A549 (cell line): ENCODE measurements around the gene USP9X.
A peak's percentile ranks its signal among the peaks of the same experiment; 100 is the strongest.

Experiments
- CBX8 ChIP-seq: fragments of 200-600 bp; sonication (generic); IDR thresholded peaks from 2 replicates; pipeline ENCODE4 v1.6.1; 2016
- CHD4 ChIP-seq: fragments of 200-600 bp; sonication (generic); IDR thresholded peaks from 2 replicates; pipeline ENCODE4 v1.6.1; 2016; ENCODE audit warnings: antibody characterized with exemption, mild to moderate bottlenecking, borderline replicate concordance
- EHMT2 ChIP-seq: fragments of 200-600 bp; sonication (generic); IDR thresholded peaks from 2 replicates; pipeline ENCODE4 v1.6.1; 2016; ENCODE audit warnings: antibody characterized with exemption, low read depth, mild to moderate bottlenecking, moderate library complexity
- EP300 ChIP-seq, 2 experiments: fragments of >200 bp; sonication (Bioruptor Twin); formaldehyde crosslinking; IDR thresholded peaks; 2 replicates in 1 of 2; 3 replicates in 1 of 2; pipeline ENCODE4 v1.6.1; 2016 to 2017
- ESRRA ChIP-seq: fragments of 150-350 bp; IDR thresholded peaks from 2 replicates; pipeline ENCODE4 v1.6.1; 2014; ENCODE audit warnings: mild to moderate bottlenecking, low read length, borderline replicate concordance
- JUNB ChIP-seq: fragments of >200 bp; sonication (Bioruptor Twin); formaldehyde crosslinking; IDR thresholded peaks from 2 replicates; pipeline ENCODE4 v1.6.1; 2016
- NFE2L2 ChIP-seq: fragments of 150-350 bp; conservative IDR thresholded peaks from 2 replicates; pipeline ENCODE4 v1.6.1; 2014; ENCODE audit warnings: low read length
- POLR2A ChIP-seq: IDR thresholded peaks from 2 replicates; pipeline ENCODE4 v1.6.1; 2012; ENCODE audit warnings: mild to moderate bottlenecking, low read length
- SMC3 ChIP-seq: fragments of >200 bp; sonication (Bioruptor Twin); formaldehyde crosslinking; IDR thresholded peaks from 3 replicates; pipeline ENCODE4 v1.6.1; 2018; ENCODE audit warnings: inconsistent platforms
- ZFP36 ChIP-seq: fragments of 450-650 bp; IDR thresholded peaks from 2 replicates; pipeline ENCODE4 v1.6.1; 2014; ENCODE audit warnings: borderline replicate concordance; ENCODE audit not compliant: partially characterized antibody
- TF ChIP-seq, protein P1 (sequence below): fragments of 200-600 bp; sonication (generic); IDR thresholded peaks from 2 replicates; pipeline ENCODE4 v1.6.1; 2016; ENCODE audit warnings: antibody characterized with exemption, mild to moderate bottlenecking, moderate library complexity
- TF ChIP-seq, protein P2 (sequence below): fragments of 250-450 bp; sonication (Bioruptor Pico); IDR thresholded peaks from 2 replicates; pipeline ENCODE4 v1.5.0; 2021; ENCODE audit warnings: mild to moderate bottlenecking, moderate library complexity, borderline replicate concordance
- TF ChIP-seq, protein P3 (sequence below): fragments of >200 bp; sonication (Bioruptor Twin); formaldehyde crosslinking; IDR thresholded peaks from 3 replicates; pipeline ENCODE4 v1.5.1; 2016
- TF ChIP-seq, protein P4 (sequence below): fragments of 450-650 bp; IDR thresholded peaks from 2 replicates; pipeline ENCODE4 v1.6.1; 2014; ENCODE audit warnings: antibody characterized with exemption

DNA sequence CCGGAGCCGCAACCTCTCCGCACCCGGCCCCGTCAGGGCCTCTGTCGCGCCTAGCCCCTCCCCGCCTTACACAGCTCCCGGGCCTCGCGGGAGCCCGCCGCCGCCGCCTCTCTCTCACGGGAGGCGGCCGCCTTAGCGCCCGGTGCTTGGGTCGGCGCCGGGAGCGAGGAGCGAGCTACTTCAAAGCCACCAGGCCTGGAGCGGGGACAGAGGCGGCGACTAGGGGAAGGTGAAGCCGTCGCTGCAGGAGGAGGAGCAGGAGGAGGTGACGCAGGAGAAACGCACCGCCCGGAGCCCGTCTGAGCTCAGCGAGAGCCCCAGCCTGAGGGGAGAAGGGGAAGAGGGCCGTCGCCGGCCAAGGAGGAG, 250 bp downstream of the USP9X start:
- TF ChIP-seq, protein P1, sequence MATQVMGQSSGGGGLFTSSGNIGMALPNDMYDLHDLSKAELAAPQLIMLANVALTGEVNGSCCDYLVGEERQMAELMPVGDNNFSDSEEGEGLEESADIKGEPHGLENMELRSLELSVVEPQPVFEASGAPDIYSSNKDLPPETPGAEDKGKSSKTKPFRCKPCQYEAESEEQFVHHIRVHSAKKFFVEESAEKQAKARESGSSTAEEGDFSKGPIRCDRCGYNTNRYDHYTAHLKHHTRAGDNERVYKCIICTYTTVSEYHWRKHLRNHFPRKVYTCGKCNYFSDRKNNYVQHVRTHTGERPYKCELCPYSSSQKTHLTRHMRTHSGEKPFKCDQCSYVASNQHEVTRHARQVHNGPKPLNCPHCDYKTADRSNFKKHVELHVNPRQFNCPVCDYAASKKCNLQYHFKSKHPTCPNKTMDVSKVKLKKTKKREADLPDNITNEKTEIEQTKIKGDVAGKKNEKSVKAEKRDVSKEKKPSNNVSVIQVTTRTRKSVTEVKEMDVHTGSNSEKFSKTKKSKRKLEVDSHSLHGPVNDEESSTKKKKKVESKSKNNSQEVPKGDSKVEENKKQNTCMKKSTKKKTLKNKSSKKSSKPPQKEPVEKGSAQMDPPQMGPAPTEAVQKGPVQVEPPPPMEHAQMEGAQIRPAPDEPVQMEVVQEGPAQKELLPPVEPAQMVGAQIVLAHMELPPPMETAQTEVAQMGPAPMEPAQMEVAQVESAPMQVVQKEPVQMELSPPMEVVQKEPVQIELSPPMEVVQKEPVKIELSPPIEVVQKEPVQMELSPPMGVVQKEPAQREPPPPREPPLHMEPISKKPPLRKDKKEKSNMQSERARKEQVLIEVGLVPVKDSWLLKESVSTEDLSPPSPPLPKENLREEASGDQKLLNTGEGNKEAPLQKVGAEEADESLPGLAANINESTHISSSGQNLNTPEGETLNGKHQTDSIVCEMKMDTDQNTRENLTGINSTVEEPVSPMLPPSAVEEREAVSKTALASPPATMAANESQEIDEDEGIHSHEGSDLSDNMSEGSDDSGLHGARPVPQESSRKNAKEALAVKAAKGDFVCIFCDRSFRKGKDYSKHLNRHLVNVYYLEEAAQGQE, result peak; percentile 84
- TF ChIP-seq, protein P2, sequence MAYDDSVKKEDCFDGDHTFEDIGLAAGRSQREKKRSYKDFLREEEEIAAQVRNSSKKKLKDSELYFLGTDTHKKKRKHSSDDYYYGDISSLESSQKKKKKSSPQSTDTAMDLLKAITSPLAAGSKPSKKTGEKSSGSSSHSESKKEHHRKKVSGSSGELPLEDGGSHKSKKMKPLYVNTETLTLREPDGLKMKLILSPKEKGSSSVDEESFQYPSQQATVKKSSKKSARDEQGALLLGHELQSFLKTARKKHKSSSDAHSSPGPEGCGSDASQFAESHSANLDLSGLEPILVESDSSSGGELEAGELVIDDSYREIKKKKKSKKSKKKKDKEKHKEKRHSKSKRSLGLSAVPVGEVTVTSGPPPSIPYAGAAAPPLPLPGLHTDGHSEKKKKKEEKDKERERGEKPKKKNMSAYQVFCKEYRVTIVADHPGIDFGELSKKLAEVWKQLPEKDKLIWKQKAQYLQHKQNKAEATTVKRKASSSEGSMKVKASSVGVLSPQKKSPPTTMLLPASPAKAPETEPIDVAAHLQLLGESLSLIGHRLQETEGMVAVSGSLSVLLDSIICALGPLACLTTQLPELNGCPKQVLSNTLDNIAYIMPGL (CRISPR knock-in tag), result no peak
- TF ChIP-seq, protein P3, sequence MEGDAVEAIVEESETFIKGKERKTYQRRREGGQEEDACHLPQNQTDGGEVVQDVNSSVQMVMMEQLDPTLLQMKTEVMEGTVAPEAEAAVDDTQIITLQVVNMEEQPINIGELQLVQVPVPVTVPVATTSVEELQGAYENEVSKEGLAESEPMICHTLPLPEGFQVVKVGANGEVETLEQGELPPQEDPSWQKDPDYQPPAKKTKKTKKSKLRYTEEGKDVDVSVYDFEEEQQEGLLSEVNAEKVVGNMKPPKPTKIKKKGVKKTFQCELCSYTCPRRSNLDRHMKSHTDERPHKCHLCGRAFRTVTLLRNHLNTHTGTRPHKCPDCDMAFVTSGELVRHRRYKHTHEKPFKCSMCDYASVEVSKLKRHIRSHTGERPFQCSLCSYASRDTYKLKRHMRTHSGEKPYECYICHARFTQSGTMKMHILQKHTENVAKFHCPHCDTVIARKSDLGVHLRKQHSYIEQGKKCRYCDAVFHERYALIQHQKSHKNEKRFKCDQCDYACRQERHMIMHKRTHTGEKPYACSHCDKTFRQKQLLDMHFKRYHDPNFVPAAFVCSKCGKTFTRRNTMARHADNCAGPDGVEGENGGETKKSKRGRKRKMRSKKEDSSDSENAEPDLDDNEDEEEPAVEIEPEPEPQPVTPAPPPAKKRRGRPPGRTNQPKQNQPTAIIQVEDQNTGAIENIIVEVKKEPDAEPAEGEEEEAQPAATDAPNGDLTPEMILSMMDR, result no peak
- no peak for TF ChIP-seq SMC3
- no peak for TF ChIP-seq NFE2L2
- TF ChIP-seq POLR2A, result 0 out of 2 replicates have a peak, but pooled peaks have one; percentile 18
- TF ChIP-seq ESRRA, result no peak
- TF ChIP-seq EHMT2, result no peak
- TF ChIP-seq EP300 (IDR thresholded peaks at IDR 0.05), result no peak
- no peak for TF ChIP-seq JUNB
- TF ChIP-seq CBX8, result no peak
- TF ChIP-seq ZFP36, result no peak
- TF ChIP-seq, protein P4, sequence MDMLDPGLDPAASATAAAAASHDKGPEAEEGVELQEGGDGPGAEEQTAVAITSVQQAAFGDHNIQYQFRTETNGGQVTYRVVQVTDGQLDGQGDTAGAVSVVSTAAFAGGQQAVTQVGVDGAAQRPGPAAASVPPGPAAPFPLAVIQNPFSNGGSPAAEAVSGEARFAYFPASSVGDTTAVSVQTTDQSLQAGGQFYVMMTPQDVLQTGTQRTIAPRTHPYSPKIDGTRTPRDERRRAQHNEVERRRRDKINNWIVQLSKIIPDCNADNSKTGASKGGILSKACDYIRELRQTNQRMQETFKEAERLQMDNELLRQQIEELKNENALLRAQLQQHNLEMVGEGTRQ, result no peak
- TF ChIP-seq CHD4, result no peak
